Duodenal mucosa (tissue), 2 donors: ENCODE data around the gene KLHDC3.

Experiments used
- H3K27ac ChIP-seq: one replicate; pipeline ENCODE4 v1.7.0; 2013; ENCODE audit warnings: low read depth, low read length
- H3K27me3 ChIP-seq, 2 donors: one replicate each; pipeline ENCODE4 v1.7.0; 2013; ENCODE audit warnings: low read length in 2 of 2, control low read depth in 1 of 2; ENCODE audit not compliant: insufficient read depth in 2 of 2, control insufficient read depth in 1 of 2
- H3K36me3 ChIP-seq, 2 donors: one replicate each; pipeline ENCODE4 v1.7.0; 2013; ENCODE audit warnings: low read length in 2 of 2, control low read depth in 1 of 2; ENCODE audit not compliant: insufficient read depth in 2 of 2, control insufficient read depth in 1 of 2
- H3K4me1 ChIP-seq, 2 donors: one replicate each; pipeline ENCODE4 v1.7.0; 2013; ENCODE audit warnings: low read length in 2 of 2, control low read depth in 1 of 2; ENCODE audit not compliant: insufficient read depth in 2 of 2, control insufficient read depth in 1 of 2
- H3K4me3 ChIP-seq, 2 donors: one replicate each; pipeline ENCODE4 v1.7.0; 2013; ENCODE audit warnings: low read length in 2 of 2, low read depth in 1 of 2
- H3K9ac ChIP-seq, 2 donors: one replicate each; pipeline ENCODE4 v1.7.0; 2013; ENCODE audit warnings: low read length in 2 of 2, low read depth in 1 of 2
- H3K9me3 ChIP-seq, 2 donors: one replicate each; pipeline ENCODE4 v1.7.0; 2013; ENCODE audit warnings: low read length in 2 of 2, control low read depth in 1 of 2; ENCODE audit not compliant: control insufficient read depth in 1 of 2

The KLHDC3 gene

GRCh38 chr6:43013843-43014433 lies at the start of gene KLHDC3, which contains the start of gene MEA1:
KLHDC3 (plus strand) TSS chr6:43014249; CDS start chr6:43017193, 2,944 bp downstream.
MEA1 (minus strand) TSS chr6:43013946; CDS start chr6:43013813, 133 bp downstream.
- Histone ChIP-seq H3K4me1 (peaks cover 27 to 34% of the 10 kb centered on the region in 2 donors), H3K9me3 (no peaks in the 10 kb centered on the region), H3K9ac (peak within 1 kb of the TSS; percentile 73 to 84), H3K27me3 (no peaks in the 10 kb centered on the region), H3K36me3 (peaks cover 36 to 54% of the 10 kb centered on the region in 2 donors), H3K27ac (peak within 1 kb of the TSS; percentile 23), H3K4me3 (peak within 1 kb of the TSS; percentile 87 to 95)

- H3K36me3 ChIP-seq, result peaks cover 22 to 61% of the 10 kb centered on the region in 2 donors
Observed at GRCh38 chr6:42966571-42966970, 47.5 kb upstream of the KLHDC3 start.

GRCh38 chr6:42967228-42967627 lies 46.8 kb upstream of the KLHDC3 start:
- Histone ChIP-seq H3K27me3 (no peaks in the 10 kb centered on the region), H3K9ac (no peak overlapping the region), H3K4me1 (no peaks in the 10 kb centered on the region), H3K4me3 (no peak overlapping the region), H3K36me3 (peaks cover 22 to 56% of the 10 kb centered on the region in 2 donors), H3K9me3 (no peaks in the 10 kb centered on the region), H3K27ac (no peak overlapping the region)

More at GRCh38 chr6:42966571-42966970, 47.5 kb upstream of the KLHDC3 start:
- Histone ChIP-seq H3K27me3 (no peaks in the 10 kb centered on the region), H3K4me3 (no peak overlapping the region), H3K27ac (no peak overlapping the region), H3K4me1 (no peaks in the 10 kb centered on the region), H3K9ac (no peak overlapping the region), H3K9me3 (no peaks in the 10 kb centered on the region)

- H3K9me3 ChIP-seq, result no peaks in the 10 kb centered on the region
- H3K4me3 ChIP-seq, result no peak overlapping the region
- H3K36me3 ChIP-seq, result peaks cover 18 to 53% of the 10 kb centered on the region in 2 donors
- H3K9ac ChIP-seq, result no peak overlapping the region
- H3K4me1 ChIP-seq, result no peaks in the 10 kb centered on the region
- H3K27ac ChIP-seq, result no peak overlapping the region
- no peaks in the 10 kb centered on the region for H3K27me3 ChIP-seq
Observed at GRCh38 chr6:42968126-42968701, 45.8 kb upstream of the KLHDC3 start.

- peaks cover 18 to 57% of the 10 kb centered on the region in 2 donors for H3K36me3 ChIP-seq
- no peaks in the 10 kb centered on the region for H3K4me1 ChIP-seq
- H3K27me3 ChIP-seq, result no peaks in the 10 kb centered on the region
- no peak overlapping the region for H3K27ac ChIP-seq
- H3K4me3 ChIP-seq, result no peak overlapping the region
- no peaks in the 10 kb centered on the region for H3K9me3 ChIP-seq
- H3K9ac ChIP-seq, result no peak overlapping the region
Observed at GRCh38 chr6:42968783-42969182, 45.3 kb upstream of the KLHDC3 start.

GRCh38 chr6:42969431-42969830 lies 44.6 kb upstream of the KLHDC3 start:
- Histone ChIP-seq H3K36me3 (peaks cover 14 to 55% of the 10 kb centered on the region in 2 donors), H3K27me3 (no peaks in the 10 kb centered on the region)

GRCh38 chr6:42969934-42970333 lies 44.1 kb upstream of the KLHDC3 start:
- Histone ChIP-seq H3K36me3 (peaks cover 9 to 50% of the 10 kb centered on the region in 2 donors), H3K9ac (no peak overlapping the region)

More at GRCh38 chr6:42969431-42969830, 44.6 kb upstream of the KLHDC3 start:
- no peak overlapping the region for H3K4me3 ChIP-seq
- H3K9ac ChIP-seq, result no peak overlapping the region
- no peaks in the 10 kb centered on the region for H3K9me3 ChIP-seq
- no peaks in the 10 kb centered on the region for H3K4me1 ChIP-seq
- H3K27ac ChIP-seq, result no peak overlapping the region

GRCh38 chr6:42970871-42971612 lies 43.0 kb upstream of the KLHDC3 start:
- no peak overlapping the region for H3K9ac ChIP-seq
- H3K9me3 ChIP-seq, result no peaks in the 10 kb centered on the region
- H3K27me3 ChIP-seq, result no peaks in the 10 kb centered on the region
- no peaks in the 10 kb centered on the region for H3K4me1 ChIP-seq
- H3K36me3 ChIP-seq, result peaks cover 8 to 44% of the 10 kb centered on the region in 2 donors
- no peak overlapping the region for H3K27ac ChIP-seq
- no peak overlapping the region for H3K4me3 ChIP-seq

More at GRCh38 chr6:42969934-42970333, 44.1 kb upstream of the KLHDC3 start:
- no peaks in the 10 kb centered on the region for H3K4me1 ChIP-seq
- no peaks in the 10 kb centered on the region for H3K9me3 ChIP-seq
- H3K27ac ChIP-seq, result no peak overlapping the region
- no peak overlapping the region for H3K4me3 ChIP-seq
- no peaks in the 10 kb centered on the region for H3K27me3 ChIP-seq

GRCh38 chr6:42971746-42972327 lies 42.2 kb upstream of the KLHDC3 start:
- Histone ChIP-seq H3K4me3 (no peak overlapping the region), H3K27ac (no peak overlapping the region), H3K9ac (no peak overlapping the region), H3K36me3 (peaks cover 4 to 36% of the 10 kb centered on the region in 2 donors), H3K9me3 (no peaks in the 10 kb centered on the region), H3K27me3 (no peaks in the 10 kb centered on the region), H3K4me1 (peaks cover 0 to 2% of the 10 kb centered on the region in 2 donors)

- H3K4me1 ChIP-seq, result peaks cover 10 to 11% of the 10 kb centered on the region in 2 donors
- H3K4me3 ChIP-seq, result no peak overlapping the region
- H3K9me3 ChIP-seq, result no peaks in the 10 kb centered on the region
- H3K27me3 ChIP-seq, result no peaks in the 10 kb centered on the region
- no peak overlapping the region for H3K9ac ChIP-seq
- no peak overlapping the region for H3K27ac ChIP-seq
- H3K36me3 ChIP-seq, result peaks cover 0 to 20% of the 10 kb centered on the region in 2 donors
Observed at GRCh38 chr6:42973926-42974325, 40.1 kb upstream of the KLHDC3 start.
